ENCODE results near the gene ANXA2R. TPM values are rescaled to one million over a fixed set of nuclear protein-coding genes. Genes with fewer than 3 reads are reported as not detected.

The ANXA2R gene
- total and polyA plus RNA-seq, 9 of the 15 experiments (the other 6 are each of a cell fraction or from before 2014, with no cell fraction given) = 2.1 to 4.8 (median 3.4) TPM

GRCh38 chr5:42994246-42994554 is 45.9 kb downstream of the ANXA2R start (continued):
- TF ChIP-seq AFF4 (CRISPR knock-in tag; IDR thresholded peaks at IDR 0.05) (0 out of 2 replicates have a peak, but pooled peaks have one; percentile 3), FUS (optimal IDR thresholded peaks at IDR 0.05; ENCODE audit: low read depth, low read length) (no peak), WHSC1 (IDR thresholded peaks at IDR 0.05; ENCODE audit: low read length) (no peak), HIVEP1 (CRISPR knock-in tag; IDR thresholded peaks at IDR 0.05) (no peak), SLC30A9 (CRISPR knock-in tag; IDR thresholded peaks at IDR 0.05) (no peak), TEAD2 (tag; IDR thresholded peaks at IDR 0.05) (peak; percentile 8; the same call in 1 of the 2 replicates), CHAMP1 (IDR thresholded peaks at IDR 0.05) (no peak), MLX (CRISPR knock-in tag; conservative IDR thresholded peaks at IDR 0.05) (no peak), POLR2AphosphoS5 (IDR thresholded peaks at IDR 0.05; ENCODE audit: control insufficient read depth, insufficient read depth, low read depth, low read length) (no peak), TRIM24 (IDR thresholded peaks at IDR 0.05) (no peak), CEBPG (CRISPR knock-in tag; IDR thresholded peaks at IDR 0.05) (0 out of 2 replicates have a peak, but pooled peaks have one; percentile 4), CEBPG (tag; conservative IDR thresholded peaks at IDR 0.05 in 1 of 2, IDR thresholded peaks at IDR 0.05 in 1 of 2) (no peak; a peak in 1 of 4 replicates), FOXJ2 (tag; IDR thresholded peaks at IDR 0.05) (no peak), ZNF395 (CRISPR knock-in tag; IDR thresholded peaks at IDR 0.05) (no peak), ATF7 (IDR thresholded peaks at IDR 0.05) (no peak), ZNF512 (tag; IDR thresholded peaks at IDR 0.05) (peak; percentile 66; the same call in 1 of the 2 replicates), TARDBP (IDR thresholded peaks at IDR 0.05) (no peak)
- TF ChIP-seq, protein P1, sequence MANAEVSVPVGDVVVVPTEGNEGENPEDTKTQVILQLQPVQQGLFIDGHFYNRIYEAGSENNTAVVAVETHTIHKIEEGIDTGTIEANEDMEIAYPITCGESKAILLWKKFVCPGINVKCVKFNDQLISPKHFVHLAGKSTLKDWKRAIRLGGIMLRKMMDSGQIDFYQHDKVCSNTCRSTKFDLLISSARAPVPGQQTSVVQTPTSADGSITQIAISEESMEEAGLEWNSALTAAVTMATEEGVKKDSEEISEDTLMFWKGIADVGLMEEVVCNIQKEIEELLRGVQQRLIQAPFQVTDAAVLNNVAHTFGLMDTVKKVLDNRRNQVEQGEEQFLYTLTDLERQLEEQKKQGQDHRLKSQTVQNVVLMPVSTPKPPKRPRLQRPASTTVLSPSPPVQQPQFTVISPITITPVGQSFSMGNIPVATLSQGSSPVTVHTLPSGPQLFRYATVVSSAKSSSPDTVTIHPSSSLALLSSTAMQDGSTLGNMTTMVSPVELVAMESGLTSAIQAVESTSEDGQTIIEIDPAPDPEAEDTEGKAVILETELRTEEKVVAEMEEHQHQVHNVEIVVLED (CRISPR knock-in tag; IDR thresholded peaks at IDR 0.05) = no peak

Data from K562 (cell line).